Measurements from ENCODE around the gene ROR2. TPM values are rescaled to one million over a fixed set of nuclear protein-coding genes. Genes with fewer than 3 reads are reported as not detected.
A peak's percentile ranks its signal among the peaks of the same experiment; 100 is the strongest.

ROR2 gene
- total RNA-seq, 2 donors from 2014 or later, result 4.0 to 5.4 TPM

- TF ChIP-seq POLR2A (IDR thresholded peaks at IDR 0.05) (no peak), CTCF (IDR thresholded peaks at IDR 0.05) (no peak)
- 83 to 86% methylated on average over 8 of the region's 8 CpGs for WGBS, 2 donors
- ATAC-seq (no peak), DNase-seq (no peak)
- intact Hi-C loops (cut with DNase I), result no loop called here
- Histone ChIP-seq H3K27me3 (no peaks in the 10 kb centered on the region), H3K4me1 (peaks cover 9% of the 10 kb centered on the region), H3K4me3 (no peak overlapping the region), H3K27ac (no peak overlapping the region), H3K9me3 (no peaks in the 10 kb centered on the region), H3K36me3 (replicated peaks in 1 of 2; ENCODE audit: insufficient read depth in 1 of 2, low read depth in 2 of 2) (no peaks in the 10 kb centered on the region)
Measured at GRCh38 chr9:91907484-91908292, 42.3 kb downstream of the ROR2 start.

GRCh38 chr9:91905991-91906469 lies 44.0 kb downstream of the ROR2 start:
- 48 to 49% methylated on average over 10 to 11 of the region's 11 CpGs for WGBS, 2 donors
- Histone ChIP-seq H3K4me1 (peaks cover 26% of the 10 kb centered on the region), H3K27ac (no peak overlapping the region), H3K27me3 (no peaks in the 10 kb centered on the region), H3K4me3 (peak overlapping the region in 1 of 2 donors; percentile 2), H3K36me3 (replicated peaks in 1 of 2; ENCODE audit: insufficient read depth in 1 of 2, low read depth in 2 of 2) (no peaks in the 10 kb centered on the region), H3K9me3 (no peaks in the 10 kb centered on the region)
- ATAC-seq, result no peak
- peak in 2 of 4 donors; percentile 29 to 52 for DNase-seq
- intact Hi-C loops (cut with DNase I), result no loop called here
- TF ChIP-seq CTCF (IDR thresholded peaks at IDR 0.05), result no peak
- TF ChIP-seq POLR2A (IDR thresholded peaks at IDR 0.05), result peak in 1 of 3 donors; percentile 19

GRCh38 chr9:91905237-91905650 lies 44.8 kb downstream of the ROR2 start:
- intact Hi-C loops (cut with DNase I), result no loop called here
- no peaks in the 10 kb centered on the region for H3K9me3 ChIP-seq
- DNase-seq (no peak), ATAC-seq (no peak)
- WGBS, 2 donors, result 67 to 92% methylated on average over 1 of the region's 1 CpG
- no peaks in the 10 kb centered on the region for H3K27me3 ChIP-seq
- H3K4me1 ChIP-seq, result peaks cover 34% of the 10 kb centered on the region
- TF ChIP-seq POLR2A (IDR thresholded peaks at IDR 0.05) (no peak), CTCF (IDR thresholded peaks at IDR 0.05) (no peak)
- no peak overlapping the region for H3K27ac ChIP-seq
- no peak overlapping the region for H3K4me3 ChIP-seq
- no peaks in the 10 kb centered on the region for H3K36me3 ChIP-seq (replicated peaks in 1 of 2; ENCODE audit: insufficient read depth in 1 of 2, low read depth in 2 of 2)

GRCh38 chr9:91904588-91905236 lies 45.3 kb downstream of the ROR2 start:
- H3K9me3 ChIP-seq, result no peaks in the 10 kb centered on the region
- no peak for TF ChIP-seq CTCF (IDR thresholded peaks at IDR 0.05)
- TF ChIP-seq POLR2A (IDR thresholded peaks at IDR 0.05), result no peak
- no peak overlapping the region for H3K27ac ChIP-seq
- intact Hi-C loops (cut with DNase I), result no loop called here
- ATAC-seq (no peak), DNase-seq (no peak)
- H3K36me3 ChIP-seq (replicated peaks in 1 of 2; ENCODE audit: insufficient read depth in 1 of 2, low read depth in 2 of 2), result no peaks in the 10 kb centered on the region
- peaks cover 39% of the 10 kb centered on the region for H3K4me1 ChIP-seq
- no peaks in the 10 kb centered on the region for H3K27me3 ChIP-seq
- H3K4me3 ChIP-seq, result no peak overlapping the region
- WGBS, 2 donors, result 93% methylated on average over 10 of the region's 10 CpGs
